Breast epithelium (tissue), 4 donors: ENCODE measurements around the gene ACACA. TPM values are rescaled to one million over a fixed set of nuclear protein-coding genes. Genes with fewer than 3 reads are reported as not detected.
A peak's percentile ranks its signal among the peaks of the same experiment; 100 is the strongest.
"Not testable (repeated sequence)": the region's sequence is repeated elsewhere in the genome, so short reads cannot be mapped to it uniquely, and the experiment has no call there.

Experiments
- DNase-seq, 2 donors: peaks; one replicate each; pipeline ENCODE4 v3.0.0-alpha.2; 2019; ENCODE audit warnings: low spot score in 2 of 2
- H3K27ac ChIP-seq, 2 donors: fragments of 200-600 bp; sonication (generic) in 1 of 2; one replicate each; pipeline ENCODE4 v1.5.1; 2016 to 2019; ENCODE audit warnings: mild to moderate bottlenecking in 1 of 2
- H3K27me3 ChIP-seq, 2 donors: fragments of 200-600 bp; sonication (generic) in 1 of 2; one replicate each; pipeline versions ENCODE4 v1.5.1 to v1.6.0; 2017 to 2019; ENCODE audit warnings: control low read depth in 1 of 2, mild to moderate bottlenecking in 1 of 2
- H3K36me3 ChIP-seq: fragments of 200-600 bp; one replicate; pipeline ENCODE4 v1.5.1; 2019
- H3K4me1 ChIP-seq, 2 donors: fragments of 200-600 bp; sonication (generic); one replicate each; pipeline ENCODE4 v1.5.1; 2016 to 2019; ENCODE audit warnings: control low read depth in 1 of 2
- H3K4me3 ChIP-seq, 3 donors: fragments of 200-600 bp; sonication (generic); 1 replicate in 2 of 3; 2 replicates in 1 of 3; pipeline ENCODE4 v1.5.1; 2016 to 2019; ENCODE audit warnings: mild to moderate bottlenecking in 3 of 3, moderate library complexity in 2 of 3
- H3K9me3 ChIP-seq, 2 donors: fragments of 200-600 bp; sonication (generic) in 1 of 2; one replicate each; pipeline ENCODE4 v1.5.1; 2016 to 2019; ENCODE audit warnings: control low read depth in 1 of 2
- POLR2A ChIP-seq: fragments of 450-650 bp; IDR thresholded peaks from one replicate; pipeline ENCODE4 v1.6.1; 2016; ENCODE audit warnings: antibody characterized with exemption, mild to moderate bottlenecking, moderate library complexity
- POLR2AphosphoS5 ChIP-seq, 3 donors: sonication (generic); formaldehyde crosslinking; IDR thresholded peaks; one replicate each; pipeline ENCODE4 v1.6.1; 2017; ENCODE audit warnings: antibody characterized with exemption in 3 of 3
- intact Hi-C: fragments of 100-400 bp; cut with DNase I; formaldehyde crosslinking; loops from one replicate; pipeline ENCODE4 v1.15.1; 2023; ENCODE audit warnings: low total_unique reads
- total RNA-seq, 3 donors: library from RNA; depleted of rRNA; stranded (reverse); fragments of >200 nt; gene quantifications; one replicate each; pipeline ENCODE4 v1.1.0, GENCODE V29; 2016
- TF ChIP-seq, protein P1 (sequence below), 3 donors: fragments of 450-650 bp; IDR thresholded peaks; one replicate each; pipeline ENCODE4 v1.5.1; 2016 to 2017; ENCODE audit warnings: antibody characterized with exemption in 3 of 3, mild to moderate bottlenecking in 3 of 3, moderate library complexity in 3 of 3

The ACACA gene
- total RNA-seq, 3 donors from 2014 or later: 32.8 to 46.5 (median 36.1) TPM

DNA sequence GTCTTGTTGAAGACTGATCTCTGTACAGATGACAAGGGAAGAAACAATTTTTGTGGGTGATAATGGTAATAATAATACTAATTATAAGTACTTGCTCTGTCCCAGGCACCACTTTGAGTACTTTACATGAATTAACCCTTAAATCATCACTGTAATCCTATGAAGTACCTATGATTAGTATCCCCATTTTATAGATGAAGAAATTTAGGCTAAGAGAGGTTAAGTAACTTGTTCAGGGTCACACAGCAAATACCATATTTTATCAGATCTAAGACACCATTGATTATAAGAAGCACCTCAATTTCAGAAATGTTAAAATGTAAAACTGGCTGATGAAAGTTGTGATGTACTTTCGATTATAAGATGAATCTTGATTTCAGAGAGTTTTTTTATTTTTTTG is 18.6 kb upstream of the ACACA start:
- H3K9me3 ChIP-seq: no peaks in the 10 kb centered on the region
- H3K27me3 ChIP-seq: no peaks in the 10 kb centered on the region
- TF ChIP-seq POLR2A: no peak
- TF ChIP-seq, protein P1, sequence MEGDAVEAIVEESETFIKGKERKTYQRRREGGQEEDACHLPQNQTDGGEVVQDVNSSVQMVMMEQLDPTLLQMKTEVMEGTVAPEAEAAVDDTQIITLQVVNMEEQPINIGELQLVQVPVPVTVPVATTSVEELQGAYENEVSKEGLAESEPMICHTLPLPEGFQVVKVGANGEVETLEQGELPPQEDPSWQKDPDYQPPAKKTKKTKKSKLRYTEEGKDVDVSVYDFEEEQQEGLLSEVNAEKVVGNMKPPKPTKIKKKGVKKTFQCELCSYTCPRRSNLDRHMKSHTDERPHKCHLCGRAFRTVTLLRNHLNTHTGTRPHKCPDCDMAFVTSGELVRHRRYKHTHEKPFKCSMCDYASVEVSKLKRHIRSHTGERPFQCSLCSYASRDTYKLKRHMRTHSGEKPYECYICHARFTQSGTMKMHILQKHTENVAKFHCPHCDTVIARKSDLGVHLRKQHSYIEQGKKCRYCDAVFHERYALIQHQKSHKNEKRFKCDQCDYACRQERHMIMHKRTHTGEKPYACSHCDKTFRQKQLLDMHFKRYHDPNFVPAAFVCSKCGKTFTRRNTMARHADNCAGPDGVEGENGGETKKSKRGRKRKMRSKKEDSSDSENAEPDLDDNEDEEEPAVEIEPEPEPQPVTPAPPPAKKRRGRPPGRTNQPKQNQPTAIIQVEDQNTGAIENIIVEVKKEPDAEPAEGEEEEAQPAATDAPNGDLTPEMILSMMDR (IDR thresholded peaks at IDR 0.05): no peak
- no peak for TF ChIP-seq POLR2AphosphoS5 (IDR thresholded peaks at IDR 0.05)
- intact Hi-C loops: no loop called here
- H3K36me3 ChIP-seq: no peaks in the 10 kb centered on the region
- H3K27ac ChIP-seq: no peak overlapping the region
- DNase-seq: no peak
- H3K4me1 ChIP-seq: no peaks in the 10 kb centered on the region
- no peak overlapping the region for H3K4me3 ChIP-seq

DNA sequence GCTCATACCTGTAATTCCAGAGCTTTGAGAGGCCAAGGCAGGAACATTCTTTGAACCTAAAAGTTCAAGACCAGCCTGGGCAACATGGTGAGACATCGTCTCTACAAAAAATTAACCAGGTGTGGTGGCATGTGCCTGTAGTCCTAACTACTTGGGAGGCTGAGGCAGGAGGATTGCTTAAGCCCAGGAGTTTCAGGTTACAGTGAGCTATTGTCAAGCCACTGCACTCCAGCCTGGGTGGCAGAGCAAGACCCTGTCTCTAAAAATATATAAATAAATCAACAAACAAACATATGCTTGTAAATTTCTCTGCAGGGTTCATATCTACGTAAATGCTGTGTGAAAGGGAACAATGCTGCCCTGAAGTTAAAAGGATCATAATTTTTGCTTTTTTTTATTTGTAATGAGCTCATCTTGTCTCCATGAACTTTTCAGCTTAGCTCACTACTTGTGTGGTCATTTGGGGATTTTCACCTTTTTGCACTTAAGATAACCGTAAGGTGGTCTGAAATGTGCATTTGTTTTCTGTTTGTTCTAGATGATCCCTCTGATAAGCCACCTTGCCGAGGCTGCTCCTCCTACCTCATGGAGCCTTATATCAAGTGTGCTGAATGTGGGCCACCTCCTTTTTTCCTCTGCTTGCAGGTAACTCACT is 16.5 kb upstream of the ACACA start:
- H3K4me3 ChIP-seq: no peak overlapping the region
- H3K9me3 ChIP-seq: no peaks in the 10 kb centered on the region
- TF ChIP-seq POLR2AphosphoS5 (IDR thresholded peaks at IDR 0.05): no peak
- intact Hi-C loops: no loop called here
- no peak overlapping the region for H3K27ac ChIP-seq
- no peaks in the 10 kb centered on the region for H3K4me1 ChIP-seq
- no peaks in the 10 kb centered on the region for H3K36me3 ChIP-seq
- DNase-seq: no peak
- no peaks in the 10 kb centered on the region for H3K27me3 ChIP-seq

DNA sequence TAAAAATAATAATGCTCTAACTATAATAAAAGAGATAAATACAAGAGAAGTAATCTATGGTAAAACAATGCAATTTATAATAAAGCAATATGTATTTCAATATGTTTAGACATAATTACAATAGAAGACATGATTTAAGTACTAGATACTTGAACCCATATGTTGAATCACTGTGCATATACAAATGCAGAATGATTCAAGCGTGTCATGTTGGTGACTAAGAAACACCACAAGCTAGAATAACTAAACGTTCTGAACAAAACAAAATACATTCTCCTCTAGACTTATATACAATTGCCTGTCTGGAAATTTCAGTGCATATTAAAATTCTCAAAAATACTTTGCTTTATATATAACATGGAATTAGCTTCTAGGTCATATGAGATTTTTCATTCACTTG is 11.2 kb upstream of the ACACA start:
- H3K36me3 ChIP-seq: no peaks in the 10 kb centered on the region
- TF ChIP-seq, protein P1 (IDR thresholded peaks at IDR 0.05): no peak
- TF ChIP-seq POLR2A (no peak), POLR2AphosphoS5 (IDR thresholded peaks at IDR 0.05) (no peak)
- intact Hi-C loops: no loop called here

DNA sequence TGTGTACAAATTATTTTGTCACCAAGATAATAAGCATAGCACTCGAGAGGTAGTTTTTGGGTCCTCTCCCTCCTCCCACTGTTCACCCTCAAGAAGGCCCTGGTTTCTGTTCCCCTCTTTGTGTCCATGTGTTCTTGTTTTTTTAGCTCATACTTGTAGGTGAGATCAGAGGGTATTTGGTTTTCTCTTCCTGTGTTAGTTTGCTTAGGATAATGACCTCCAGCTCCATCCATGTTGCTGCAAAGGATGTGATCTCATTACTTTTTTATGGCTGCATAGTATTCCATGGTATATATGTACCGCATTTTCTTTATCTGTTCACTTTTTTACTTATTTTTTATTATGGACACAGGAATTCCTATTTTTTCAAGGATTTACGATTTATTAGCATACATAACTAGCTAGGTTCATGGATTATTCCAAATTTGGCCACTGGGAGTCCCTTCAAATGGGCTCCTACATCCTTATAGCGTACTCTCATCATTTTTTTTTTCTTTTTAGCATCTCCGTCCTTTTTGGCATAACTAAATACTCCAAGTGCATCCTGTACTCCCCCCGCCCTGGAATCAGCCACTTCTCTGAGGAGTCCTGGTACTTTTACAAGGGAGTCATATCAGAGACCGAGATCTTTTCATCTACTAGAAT is 7.4 kb upstream of the ACACA start:
- Histone ChIP-seq H3K27ac (no peak overlapping the region), H3K4me1 (no peaks in the 10 kb centered on the region), H3K4me3 (no peak overlapping the region), H3K27me3 (no peaks in the 10 kb centered on the region), H3K36me3 (no peaks in the 10 kb centered on the region), H3K9me3 (no peaks in the 10 kb centered on the region)
- TF ChIP-seq, protein P1 (IDR thresholded peaks at IDR 0.05): no peak
- TF ChIP-seq POLR2AphosphoS5 (IDR thresholded peaks at IDR 0.05) (no peak), POLR2A (no peak)
- intact Hi-C loops: loop anchor here (5.0 kb wide), 1 partner anchor 73 kb away; the partner anchor contains the start of gene DUSP14
- no peak for DNase-seq

More for the DNA sequence above, 11.2 kb upstream of the ACACA start:
- Histone ChIP-seq H3K27me3 (no peaks in the 10 kb centered on the region), H3K27ac (no peak overlapping the region), H3K4me3 (no peak overlapping the region), H3K4me1 (no peaks in the 10 kb centered on the region), H3K9me3 (no peaks in the 10 kb centered on the region)
- no peak for DNase-seq

DNA sequence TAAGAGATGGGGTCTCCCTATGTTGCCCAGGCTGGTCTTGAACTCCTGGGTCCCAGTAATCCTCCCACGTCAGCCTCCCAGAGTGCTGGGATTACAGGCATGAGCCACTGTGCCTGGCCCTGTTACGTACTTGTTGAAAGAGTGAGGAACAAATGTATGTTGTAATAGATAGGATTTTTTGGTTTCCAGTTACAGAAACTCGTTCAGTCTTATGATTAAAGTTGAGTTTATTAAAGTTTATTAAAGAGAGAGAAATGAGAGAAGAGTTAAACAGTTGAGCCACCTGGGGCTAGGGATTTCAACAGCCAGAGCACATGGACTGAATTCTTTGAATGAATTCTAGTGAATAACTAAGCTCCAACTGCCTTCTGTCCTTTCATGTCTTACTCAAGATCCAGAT is 3.7 kb upstream of the ACACA start:
- H3K27ac ChIP-seq: no peak overlapping the region
- H3K4me3 ChIP-seq: no peak overlapping the region
- H3K9me3 ChIP-seq: no peaks in the 10 kb centered on the region
- no peaks in the 10 kb centered on the region for H3K27me3 ChIP-seq
- no peak for DNase-seq
- no peaks in the 10 kb centered on the region for H3K36me3 ChIP-seq
- intact Hi-C loops: loop anchor here (5.0 kb wide), 1 partner anchor 77 kb away; the partner anchor contains the start of gene DUSP14
- no peak for TF ChIP-seq POLR2A
- TF ChIP-seq, protein P1 (IDR thresholded peaks at IDR 0.05): no peak
- no peak for TF ChIP-seq POLR2AphosphoS5 (IDR thresholded peaks at IDR 0.05)
- H3K4me1 ChIP-seq: no peaks in the 10 kb centered on the region

DNA sequence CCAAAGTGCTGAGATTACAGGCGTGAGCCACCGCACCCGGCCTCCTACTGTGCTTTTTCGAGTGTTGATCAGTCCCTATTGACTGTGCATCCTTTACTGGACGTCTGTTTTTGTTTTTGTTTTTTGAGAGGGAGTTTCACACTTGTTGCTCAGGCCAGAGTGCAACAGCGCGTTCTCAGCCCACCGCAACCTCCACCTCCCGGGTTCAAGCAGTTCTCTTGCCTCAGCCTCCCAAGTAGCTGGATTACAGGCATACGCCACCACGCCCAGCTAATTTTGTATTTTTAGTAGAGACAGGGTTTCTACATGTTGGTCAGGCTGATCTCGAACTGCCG is 1.5 kb upstream of the ACACA start:
- H3K9me3 ChIP-seq, H3K36me3 ChIP-seq, DNase-seq, H3K4me1 ChIP-seq, intact Hi-C loops, H3K27me3 ChIP-seq, H3K4me3 ChIP-seq: not testable (repeated sequence)
- peak overlapping the region in 1 of 2 donors; percentile 99 for H3K27ac ChIP-seq
